ENCODE results near the gene ZNF280A. TPM values are rescaled to one million over a fixed set of nuclear protein-coding genes. Genes with fewer than 3 reads are reported as not detected.
"Not testable (repeated sequence)": the region's sequence is repeated elsewhere in the genome, so short reads cannot be mapped to it uniquely, and the experiment has no call there.

ZNF280A gene
- total and polyA plus RNA-seq, 2 donors (not counting 3 experiments of a cell fraction or from before 2014, with no cell fraction given): 0.15 TPM; not detected in 1

DNA sequence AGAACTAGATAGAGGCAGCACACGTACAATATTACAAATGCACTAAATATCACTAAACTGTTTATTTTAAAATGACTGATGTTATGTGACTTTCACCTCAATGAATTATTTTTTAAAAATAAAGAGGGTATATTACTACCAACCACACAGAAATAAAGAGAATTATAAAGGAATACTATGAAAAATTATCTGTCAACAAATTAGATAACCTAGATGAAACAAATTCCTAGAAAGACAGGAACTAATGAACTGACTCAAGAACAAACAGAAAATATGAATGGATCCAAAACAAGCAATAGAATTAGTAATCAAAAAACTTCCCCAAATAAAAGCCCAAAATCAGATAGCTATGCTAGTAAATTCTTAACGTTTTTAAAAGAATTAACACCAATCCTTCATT lies 21.8 kb downstream of the ZNF280A start:
- Histone ChIP-seq H3K79me2 (ENCODE audit: control insufficient read depth, insufficient read depth, low read length) (no peaks in the 10 kb centered on the region), H3K9me3 (replicated peaks; ENCODE audit: control insufficient read depth, insufficient read depth, low read length) (no peaks in the 10 kb centered on the region), H3K36me3 (ENCODE audit: control insufficient read depth in 2 of 2, extremely low read depth in 1 of 2, insufficient read depth in 2 of 2, low read length in 2 of 2) (no peaks in the 10 kb centered on the region), H3K9me1 (replicated peaks; ENCODE audit: control insufficient read depth, extremely low read depth, insufficient read depth, low read length) (no peaks in the 10 kb centered on the region), H3K4me1 (ENCODE audit: control insufficient read depth, extremely low read depth, insufficient read depth, low read length) (no peaks in the 10 kb centered on the region), H3K4me2 (ENCODE audit: insufficient read depth, low read length) (no peak overlapping the region), H3K27me3 (ENCODE audit: control insufficient read depth in 2 of 2, insufficient read depth in 2 of 2, low read length in 2 of 2) (no peaks in the 10 kb centered on the region), H4K20me1 (replicated peaks; ENCODE audit: control insufficient read depth, extremely low read depth, insufficient read depth, low read length) (no peaks in the 10 kb centered on the region), H3K9ac (replicated peaks; ENCODE audit: extremely low read depth, insufficient read depth, low read length) (no peak overlapping the region), H3K4me3 (replicated peaks in 1 of 3; ENCODE audit: insufficient read depth in 1 of 3, low read depth in 1 of 3, low read length in 3 of 3) (no peak overlapping the region), H2AFZ (ENCODE audit: low read depth, low read length) (no peak overlapping the region), H3K27ac (ENCODE audit: insufficient read depth, low read depth, low read length) (no peak overlapping the region)
- no peak for DNase-seq (ENCODE audit: low read depth, low spot score)
- no TSS peak for BruUV-seq (replicated peaks)
- dilution Hi-C loops (cut with MboI; ENCODE audit: extremely low pct_ligation_motif_present, low sequenced_read_pairs): no loop called here
- POLR2A ChIA-PET: no interaction called here
- CTCF ChIA-PET: interaction anchor here (1.6 kb wide), 1 partner anchor 10 kb away, joined by 7 read pairs; the partner anchor contains the start of gene ZNF280B
- intact Hi-C loops (cut with micrococcal nuclease): no loop called here
- FAIRE-seq: no peak
- TF ChIP-seq GATA2 (IDR thresholded peaks at IDR 0.05; ENCODE audit: insufficient read depth, insufficient read length, low read depth, low read length) (no peak), EZH2 (IDR thresholded peaks at IDR 0.05; ENCODE audit: borderline replicate concordance, low read depth, low read length, severe bottlenecking) (no peak), POLR2AphosphoS5 (IDR thresholded peaks at IDR 0.05; ENCODE audit: insufficient read depth, low read depth, low read length) (no peak), FOS (IDR thresholded peaks at IDR 0.05; ENCODE audit: borderline replicate concordance, insufficient read depth, low read length) (no peak), MYC (IDR thresholded peaks at IDR 0.05; ENCODE audit: low read depth, low read length) (no peak), POLR2A (IDR thresholded peaks at IDR 0.05; ENCODE audit: low read depth, low read length) (no peak), JUN (IDR thresholded peaks at IDR 0.05; ENCODE audit: borderline replicate concordance, insufficient read depth, insufficient read length, low read depth) (no peak)
- TF ChIP-seq, protein P1, sequence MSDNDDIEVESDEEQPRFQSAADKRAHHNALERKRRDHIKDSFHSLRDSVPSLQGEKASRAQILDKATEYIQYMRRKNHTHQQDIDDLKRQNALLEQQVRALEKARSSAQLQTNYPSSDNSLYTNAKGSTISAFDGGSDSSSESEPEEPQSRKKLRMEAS (IDR thresholded peaks at IDR 0.05; ENCODE audit: insufficient read depth, insufficient read length): no peak
- TF ChIP-seq, protein P2, sequence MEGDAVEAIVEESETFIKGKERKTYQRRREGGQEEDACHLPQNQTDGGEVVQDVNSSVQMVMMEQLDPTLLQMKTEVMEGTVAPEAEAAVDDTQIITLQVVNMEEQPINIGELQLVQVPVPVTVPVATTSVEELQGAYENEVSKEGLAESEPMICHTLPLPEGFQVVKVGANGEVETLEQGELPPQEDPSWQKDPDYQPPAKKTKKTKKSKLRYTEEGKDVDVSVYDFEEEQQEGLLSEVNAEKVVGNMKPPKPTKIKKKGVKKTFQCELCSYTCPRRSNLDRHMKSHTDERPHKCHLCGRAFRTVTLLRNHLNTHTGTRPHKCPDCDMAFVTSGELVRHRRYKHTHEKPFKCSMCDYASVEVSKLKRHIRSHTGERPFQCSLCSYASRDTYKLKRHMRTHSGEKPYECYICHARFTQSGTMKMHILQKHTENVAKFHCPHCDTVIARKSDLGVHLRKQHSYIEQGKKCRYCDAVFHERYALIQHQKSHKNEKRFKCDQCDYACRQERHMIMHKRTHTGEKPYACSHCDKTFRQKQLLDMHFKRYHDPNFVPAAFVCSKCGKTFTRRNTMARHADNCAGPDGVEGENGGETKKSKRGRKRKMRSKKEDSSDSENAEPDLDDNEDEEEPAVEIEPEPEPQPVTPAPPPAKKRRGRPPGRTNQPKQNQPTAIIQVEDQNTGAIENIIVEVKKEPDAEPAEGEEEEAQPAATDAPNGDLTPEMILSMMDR (IDR thresholded peaks at IDR 0.05; ENCODE audit: extremely low read depth in 1 of 2, insufficient read depth in 1 of 2, low read depth in 1 of 2, low read length in 2 of 2): no peak

DNA sequence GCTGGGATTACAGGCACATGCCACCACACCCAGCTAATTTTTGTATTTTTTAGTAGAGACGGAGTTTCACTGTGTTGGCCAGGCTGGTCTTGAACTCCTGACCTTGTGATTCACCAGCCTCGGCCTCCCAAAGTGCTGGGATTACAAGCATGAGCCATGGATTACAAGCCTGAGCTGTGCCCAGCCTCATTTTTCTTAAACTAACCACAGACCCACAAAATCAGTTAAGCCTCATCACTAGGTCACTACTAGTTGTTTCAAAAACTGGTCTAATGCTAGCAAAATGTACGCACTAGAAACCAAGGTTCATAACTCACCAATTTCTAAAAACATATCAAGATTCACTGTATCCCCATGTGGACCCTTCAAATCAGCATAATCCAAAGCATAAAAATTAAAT lies 28.5 kb downstream of the ZNF280A start:
- FAIRE-seq, POLR2A ChIA-PET: not testable (repeated sequence)

More for the DNA sequence above, 28.5 kb downstream of the ZNF280A start:
- H3K4me2 ChIP-seq (ENCODE audit: insufficient read depth, low read length); H3K4me3 ChIP-seq (replicated peaks in 1 of 3; ENCODE audit: insufficient read depth in 1 of 3, low read depth in 1 of 3, low read length in 3 of 3); intact Hi-C loops (cut with micrococcal nuclease); H3K9ac ChIP-seq (replicated peaks; ENCODE audit: extremely low read depth, insufficient read depth, low read length); H3K27ac ChIP-seq (ENCODE audit: insufficient read depth, low read depth, low read length); H4K20me1 ChIP-seq (replicated peaks; ENCODE audit: control insufficient read depth, extremely low read depth, insufficient read depth, low read length); H3K9me1 ChIP-seq (replicated peaks; ENCODE audit: control insufficient read depth, extremely low read depth, insufficient read depth, low read length); H3K27me3 ChIP-seq (ENCODE audit: control insufficient read depth in 2 of 2, insufficient read depth in 2 of 2, low read length in 2 of 2); H3K36me3 ChIP-seq (ENCODE audit: control insufficient read depth in 2 of 2, extremely low read depth in 1 of 2, insufficient read depth in 2 of 2, low read length in 2 of 2); DNase-seq (ENCODE audit: low read depth, low spot score); H3K4me1 ChIP-seq (ENCODE audit: control insufficient read depth, extremely low read depth, insufficient read depth, low read length); H3K79me2 ChIP-seq (ENCODE audit: control insufficient read depth, insufficient read depth, low read length); BruUV-seq (replicated peaks); H2AFZ ChIP-seq (ENCODE audit: low read depth, low read length); dilution Hi-C loops (cut with MboI; ENCODE audit: extremely low pct_ligation_motif_present, low sequenced_read_pairs); H3K9me3 ChIP-seq (replicated peaks; ENCODE audit: control insufficient read depth, insufficient read depth, low read length): not testable (repeated sequence)
- CTCF ChIA-PET: interaction anchor here (1.3 to 2.6 kb wide), 2 partner anchors 17 to 69 kb away, joined by 5 to 12 read pairs; partner anchors contain the start of gene ZNF280B
